ENCODE data around the gene MPHOSPH8.
"Not testable (repeated sequence)": the region's sequence is repeated elsewhere in the genome, so short reads cannot be mapped to it uniquely, and the experiment has no call there.

MPHOSPH8 gene

DNA sequence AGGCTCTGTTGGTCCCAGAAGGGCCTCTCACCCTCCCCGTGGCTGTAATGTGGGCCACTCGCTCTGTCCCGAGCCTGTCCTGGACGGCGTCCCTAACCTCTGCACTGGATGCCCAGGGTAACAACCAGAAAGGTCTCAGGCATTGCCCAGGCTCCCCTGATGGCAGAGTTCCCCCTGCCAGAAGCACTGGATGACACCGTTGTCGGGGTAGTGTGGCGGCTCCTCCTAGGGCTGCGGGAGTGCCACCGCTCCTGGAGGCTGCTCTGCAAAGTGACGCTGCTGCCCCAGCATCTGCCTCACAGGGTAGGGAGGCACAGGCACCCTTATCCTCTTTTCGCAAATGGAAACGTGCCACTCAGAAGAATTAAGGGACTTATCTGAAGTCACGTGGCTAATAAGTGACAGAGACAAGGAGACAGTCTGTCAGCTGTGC, 32.0 kb downstream of the MPHOSPH8 start:
- DNase-seq (ENCODE audit: insufficient read length) (no peak), FAIRE-seq (no peak)
- TF ChIP-seq TAF1 (IDR thresholded peaks at IDR 0.05; ENCODE audit: borderline replicate concordance, low read depth, low read length) (no peak), POLR2AphosphoS5 (IDR thresholded peaks at IDR 0.05; ENCODE audit: low read depth, low read length) (no peak), POLR2A (IDR thresholded peaks at IDR 0.05; ENCODE audit: low read depth, low read length) (no peak)

DNA sequence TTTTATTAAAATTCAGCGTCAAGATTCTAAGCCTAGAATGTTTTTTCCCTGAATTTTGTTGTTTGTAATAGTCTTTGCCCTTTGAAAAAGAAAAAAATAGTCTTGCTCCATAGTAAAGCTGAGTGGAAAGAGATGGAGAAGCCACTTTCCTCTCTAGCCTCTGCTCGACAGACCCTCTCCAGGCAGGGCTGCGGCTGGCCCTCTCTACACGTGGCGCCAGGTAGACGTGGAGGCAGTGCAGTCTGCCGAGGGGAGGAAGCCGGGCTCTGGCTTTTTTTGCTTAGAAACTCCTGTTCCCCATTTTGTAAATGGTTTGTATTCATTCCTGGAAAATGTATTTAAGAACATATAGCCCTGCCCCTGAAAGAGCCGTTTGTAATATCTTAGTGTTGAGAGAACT, 35.3 kb downstream of the MPHOSPH8 start:
- FAIRE-seq (no peak), DNase-seq (ENCODE audit: insufficient read length) (no peak)
- TF ChIP-seq POLR2AphosphoS5 (IDR thresholded peaks at IDR 0.05; ENCODE audit: low read depth, low read length) (no peak), POLR2A (IDR thresholded peaks at IDR 0.05; ENCODE audit: low read depth, low read length) (no peak), TAF1 (IDR thresholded peaks at IDR 0.05; ENCODE audit: borderline replicate concordance, low read depth, low read length) (no peak)

DNA sequence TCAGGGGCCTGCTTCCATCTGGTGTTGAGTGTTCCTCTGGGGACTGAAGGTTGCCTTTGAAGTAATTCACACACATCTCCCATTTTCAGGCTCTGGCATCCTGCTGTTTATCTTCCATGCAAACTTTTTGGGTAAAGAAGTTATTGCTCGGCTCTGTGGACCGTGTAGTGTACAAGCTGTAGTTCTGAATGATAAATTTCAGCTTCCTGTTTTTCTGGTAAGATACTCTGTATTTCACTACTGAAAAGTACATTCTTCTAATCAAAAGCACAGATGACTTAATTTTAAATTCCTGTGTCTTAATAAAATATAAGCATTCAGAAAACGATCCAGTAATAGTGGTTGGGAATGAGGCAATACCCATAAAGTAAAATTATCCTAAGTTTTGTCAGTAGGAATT, 36.7 kb downstream of the MPHOSPH8 start:
- DNase-seq (ENCODE audit: insufficient read length) (no peak), FAIRE-seq (no peak)
- TF ChIP-seq TAF1 (IDR thresholded peaks at IDR 0.05; ENCODE audit: borderline replicate concordance, low read depth, low read length) = no peak
- no peak for TF ChIP-seq POLR2AphosphoS5 (IDR thresholded peaks at IDR 0.05; ENCODE audit: low read depth, low read length)
- TF ChIP-seq POLR2A (IDR thresholded peaks at IDR 0.05; ENCODE audit: low read depth, low read length) = no peak

DNA sequence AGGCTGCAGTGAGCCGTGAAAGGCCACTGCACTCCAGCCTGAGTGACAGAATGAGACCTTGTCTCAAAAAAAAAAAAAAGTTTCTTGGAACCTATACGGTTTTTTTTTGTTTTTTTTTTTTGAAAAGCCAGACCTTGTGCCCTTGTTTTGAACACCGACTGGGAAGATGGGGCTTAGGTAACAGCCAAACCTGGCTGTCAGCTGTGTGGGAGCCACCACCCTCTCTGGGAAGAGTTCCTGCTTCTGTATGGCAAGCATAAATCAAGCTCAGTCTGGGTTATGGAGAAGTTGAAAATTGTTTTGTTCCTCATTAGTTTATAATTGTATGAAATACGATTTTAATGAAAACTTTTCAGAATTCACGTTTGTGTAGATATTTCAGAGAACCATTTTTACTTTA, 39.5 kb downstream of the MPHOSPH8 start:
- no peak for DNase-seq (ENCODE audit: insufficient read length)
- no peak for FAIRE-seq
- TF ChIP-seq POLR2AphosphoS5 (IDR thresholded peaks at IDR 0.05; ENCODE audit: low read depth, low read length) (no peak), TAF1 (IDR thresholded peaks at IDR 0.05; ENCODE audit: borderline replicate concordance, low read depth, low read length) (no peak), POLR2A (IDR thresholded peaks at IDR 0.05; ENCODE audit: low read depth, low read length) (no peak)

DNA sequence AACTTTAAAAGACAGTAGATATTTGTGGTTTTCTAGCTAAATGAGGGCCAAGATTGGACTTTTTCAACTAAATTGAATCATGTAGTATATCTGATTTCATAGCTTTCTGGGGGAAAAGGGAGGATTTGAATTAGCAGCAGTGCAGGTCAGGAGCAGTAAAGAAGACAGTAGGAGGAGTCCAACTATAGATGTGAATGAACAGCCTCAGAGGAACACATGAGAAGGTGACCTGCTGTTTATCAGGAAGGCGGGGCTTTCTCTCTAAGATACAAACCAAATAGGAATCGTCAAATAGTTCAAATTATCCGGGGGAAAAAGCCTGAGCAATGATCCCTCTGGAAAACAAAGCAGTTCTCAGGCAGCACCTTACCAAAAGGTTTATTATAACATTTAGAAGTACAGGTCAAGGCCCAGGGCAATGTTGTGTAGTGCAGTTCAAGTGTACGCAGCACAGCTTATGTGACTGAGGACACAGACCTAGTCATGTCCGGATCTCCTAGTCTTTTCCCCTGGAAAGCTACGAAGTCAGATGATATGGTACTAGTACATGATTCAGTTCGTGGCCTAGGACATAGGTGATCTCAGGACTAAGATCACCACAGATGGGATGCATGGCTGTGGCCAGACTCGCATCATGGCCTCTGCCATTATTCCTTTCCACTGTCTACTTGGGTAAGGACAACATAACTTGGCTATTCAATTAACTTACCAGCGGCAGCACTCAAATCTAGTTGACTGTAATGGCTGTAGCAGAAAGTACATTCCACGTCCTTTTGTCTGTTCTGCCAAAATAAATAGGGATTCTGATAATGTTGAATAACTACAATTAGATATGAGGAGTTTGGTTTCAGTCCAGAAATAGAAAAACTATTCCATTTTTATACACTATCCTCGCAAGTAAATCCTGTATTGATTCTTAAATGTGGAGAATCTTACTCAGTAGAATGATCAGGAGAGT, 40.3 kb downstream of the MPHOSPH8 start:
- DNase-seq (ENCODE audit: insufficient read length) (no peak), FAIRE-seq (no peak)
- no peak for TF ChIP-seq POLR2AphosphoS5 (IDR thresholded peaks at IDR 0.05; ENCODE audit: low read depth, low read length)
- TF ChIP-seq TAF1 (IDR thresholded peaks at IDR 0.05; ENCODE audit: borderline replicate concordance, low read depth, low read length) = no peak
- no peak for TF ChIP-seq POLR2A (IDR thresholded peaks at IDR 0.05; ENCODE audit: low read depth, low read length)

DNA sequence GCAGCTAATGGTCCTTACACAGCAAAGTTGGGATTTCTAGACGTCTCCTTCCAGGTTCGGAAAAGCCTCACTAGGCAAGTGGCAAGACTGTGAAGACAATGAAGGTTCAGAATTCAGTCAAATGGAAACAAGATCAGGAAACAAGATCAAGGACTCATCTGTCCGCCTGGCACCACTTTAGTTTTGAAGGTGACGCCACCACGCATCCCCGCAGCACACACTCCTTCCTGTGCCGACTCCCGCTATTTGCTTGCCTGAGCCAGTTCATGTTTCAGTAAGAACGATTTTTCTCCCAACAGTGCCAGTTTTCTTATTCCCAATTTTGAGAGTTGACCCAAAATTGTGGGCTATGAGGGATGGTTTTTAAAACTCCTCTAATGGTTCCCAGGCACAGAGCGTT, 41.4 kb downstream of the MPHOSPH8 start:
- no peak for FAIRE-seq
- TF ChIP-seq TAF1 (IDR thresholded peaks at IDR 0.05; ENCODE audit: borderline replicate concordance, low read depth, low read length) (no peak), POLR2A (IDR thresholded peaks at IDR 0.05; ENCODE audit: low read depth, low read length) (no peak), POLR2AphosphoS5 (IDR thresholded peaks at IDR 0.05; ENCODE audit: low read depth, low read length) (no peak)

DNA sequence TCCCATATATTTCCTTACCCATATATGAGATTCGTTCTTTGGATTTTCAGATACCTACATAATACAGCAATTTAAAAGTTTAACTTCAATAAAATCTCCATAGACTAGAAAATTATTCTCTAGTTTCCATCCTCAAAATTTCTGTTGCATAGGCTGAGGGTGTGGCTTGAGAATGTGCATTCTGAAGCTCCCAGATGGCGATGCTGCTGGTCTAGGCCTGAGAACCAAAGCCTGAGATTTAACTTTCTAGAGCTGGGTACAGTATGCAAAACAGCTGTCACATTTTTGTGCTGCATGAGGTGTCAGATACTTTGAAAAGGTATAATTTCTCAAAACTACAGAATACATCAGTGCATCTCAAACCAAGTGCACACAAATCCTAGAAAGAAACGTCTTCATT, 42.7 kb downstream of the MPHOSPH8 start:
- DNase-seq (ENCODE audit: insufficient read length) (no peak), FAIRE-seq (no peak)
- no peak for TF ChIP-seq POLR2AphosphoS5 (IDR thresholded peaks at IDR 0.05; ENCODE audit: low read depth, low read length)
- no peak for TF ChIP-seq POLR2A (IDR thresholded peaks at IDR 0.05; ENCODE audit: low read depth, low read length)
- TF ChIP-seq TAF1 (IDR thresholded peaks at IDR 0.05; ENCODE audit: borderline replicate concordance, low read depth, low read length) = no peak

More for the DNA sequence above, 41.4 kb downstream of the MPHOSPH8 start:
- no peak for DNase-seq (ENCODE audit: insufficient read length)

DNA sequence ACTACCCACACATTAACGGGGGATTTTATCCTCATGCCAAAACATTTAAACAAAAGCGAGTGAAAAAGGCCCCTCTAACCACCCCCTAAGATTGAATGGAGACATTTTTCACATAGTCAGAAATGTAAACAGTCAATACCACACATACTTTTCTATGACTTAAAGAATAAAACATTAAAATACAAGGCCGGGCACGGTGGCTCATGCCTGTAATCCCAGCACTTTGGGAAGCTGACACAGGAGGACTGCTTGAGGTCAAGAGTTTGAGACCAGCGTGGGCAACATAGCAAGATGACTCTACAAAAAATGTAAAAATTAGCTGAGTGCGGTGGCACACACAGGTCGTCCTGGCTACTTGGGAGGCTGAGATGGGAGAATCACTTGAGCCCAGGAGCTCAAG, 47.3 kb downstream of the MPHOSPH8 start:
- DNase-seq (ENCODE audit: insufficient read length) (no peak), FAIRE-seq (no peak)
- TF ChIP-seq TAF1 (IDR thresholded peaks at IDR 0.05; ENCODE audit: borderline replicate concordance, low read depth, low read length) (no peak), POLR2AphosphoS5 (IDR thresholded peaks at IDR 0.05; ENCODE audit: low read depth, low read length) (no peak), POLR2A (IDR thresholded peaks at IDR 0.05; ENCODE audit: low read depth, low read length) (no peak)

DNA sequence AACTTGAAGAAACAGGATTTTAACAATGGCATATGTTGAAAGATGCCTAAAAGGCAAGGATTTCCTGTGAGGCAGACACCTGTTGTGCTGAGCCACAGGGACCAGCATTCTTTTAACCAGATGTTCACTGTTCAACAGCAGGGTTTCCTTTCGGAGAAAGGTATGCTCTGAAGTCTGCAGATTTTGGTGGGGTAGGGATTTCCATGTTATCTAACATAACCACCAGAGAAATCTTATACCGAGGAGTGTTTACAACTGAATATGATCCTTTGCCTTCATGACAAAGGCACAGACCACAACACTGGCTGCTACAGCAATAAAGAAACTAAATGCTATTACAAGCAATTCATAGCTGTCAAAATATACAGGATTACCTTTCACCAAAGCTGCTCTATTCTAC, 48.1 kb downstream of the MPHOSPH8 start:
- no peak for FAIRE-seq
- DNase-seq (ENCODE audit: insufficient read length) = no peak
- no peak for TF ChIP-seq POLR2AphosphoS5 (IDR thresholded peaks at IDR 0.05; ENCODE audit: low read depth, low read length)
- TF ChIP-seq POLR2A (IDR thresholded peaks at IDR 0.05; ENCODE audit: low read depth, low read length) = no peak
- no peak for TF ChIP-seq TAF1 (IDR thresholded peaks at IDR 0.05; ENCODE audit: borderline replicate concordance, low read depth, low read length)

DNA sequence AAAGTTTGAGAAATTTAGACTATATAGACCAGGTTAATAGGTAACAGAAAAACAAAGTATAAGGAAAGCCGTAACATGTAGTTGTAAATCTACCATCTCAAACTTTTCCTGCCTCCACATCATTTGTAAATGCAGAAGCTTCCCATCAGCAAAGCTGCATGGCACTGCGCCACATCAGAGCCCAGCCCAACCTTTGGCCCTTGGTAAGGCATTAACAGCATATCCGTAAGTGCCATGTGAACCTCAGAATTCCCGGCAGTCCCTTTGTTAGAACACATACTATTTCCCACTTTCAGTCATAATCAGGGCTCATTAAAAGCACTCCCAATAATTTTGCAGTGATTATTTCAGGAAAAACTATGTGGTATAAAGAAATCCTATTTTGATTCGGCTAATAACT, 51.6 kb downstream of the MPHOSPH8 start:
- DNase-seq (ENCODE audit: insufficient read length) (no peak), FAIRE-seq (no peak)

DNA sequence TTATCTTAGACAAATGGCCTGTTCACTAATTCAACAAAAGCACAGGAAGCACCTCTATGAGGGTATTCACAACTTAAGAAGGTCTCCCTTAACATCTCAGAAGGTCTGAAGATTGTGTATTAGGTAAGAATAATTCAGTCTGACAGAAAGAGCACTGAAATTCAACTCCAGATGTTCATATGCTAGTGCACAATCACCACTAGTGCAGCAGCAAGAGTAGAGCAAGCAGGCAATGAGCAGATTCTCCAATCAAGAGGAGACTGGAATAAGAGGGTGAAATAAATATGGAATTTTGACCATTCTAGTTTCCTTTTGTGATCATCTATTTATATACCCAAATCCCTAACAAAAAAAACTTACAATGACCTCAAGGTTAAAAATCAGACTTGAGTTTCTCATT, 52.0 kb downstream of the MPHOSPH8 start:
- TF ChIP-seq POLR2A (IDR thresholded peaks at IDR 0.05; ENCODE audit: low read depth, low read length) (no peak), TAF1 (IDR thresholded peaks at IDR 0.05; ENCODE audit: borderline replicate concordance, low read depth, low read length) (no peak), POLR2AphosphoS5 (IDR thresholded peaks at IDR 0.05; ENCODE audit: low read depth, low read length) (no peak)
- DNase-seq (ENCODE audit: insufficient read length) (no peak), FAIRE-seq (no peak)

More for the DNA sequence above, 51.6 kb downstream of the MPHOSPH8 start:
- TF ChIP-seq TAF1 (IDR thresholded peaks at IDR 0.05; ENCODE audit: borderline replicate concordance, low read depth, low read length) (no peak), POLR2A (IDR thresholded peaks at IDR 0.05; ENCODE audit: low read depth, low read length) (no peak)

DNA sequence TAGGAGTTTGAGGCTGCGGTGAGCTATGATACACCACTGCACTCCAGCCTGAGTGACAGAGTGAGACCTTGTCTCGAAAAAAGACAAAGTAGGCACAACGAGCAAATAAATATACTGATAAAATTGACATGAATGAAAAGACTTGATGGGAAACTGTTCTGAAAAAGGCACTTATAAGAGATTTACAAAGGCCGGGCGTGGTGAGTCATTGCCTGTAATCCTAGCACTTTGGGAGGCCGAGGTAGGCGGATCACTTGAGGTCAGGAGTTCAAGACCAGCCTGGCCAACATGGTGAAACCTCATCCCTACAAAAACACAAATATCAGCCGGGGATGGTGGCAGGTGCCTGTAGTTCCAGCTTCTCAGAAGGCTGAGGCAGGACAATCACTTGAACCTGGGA, 58.0 kb downstream of the MPHOSPH8 start:
- DNase-seq (ENCODE audit: insufficient read length); FAIRE-seq: not testable (repeated sequence)

Data from GM12892 (cell line).